HG02642 (cell line): ENCODE results near the gene DYNLT1.
"Not testable (repeated sequence)": the region's sequence is repeated elsewhere in the genome, so short reads cannot be mapped to it uniquely, and the experiment has no call there.

Experiments used
- ATAC-seq: cut with Tn5 transposase; IDR thresholded peaks from one replicate; pipeline ENCODE4 v1.9.1; 2021; ENCODE audit warnings: mild to moderate bottlenecking; ENCODE audit not compliant: unreplicated experiment, poor library complexity

DYNLT1 gene

DNA sequence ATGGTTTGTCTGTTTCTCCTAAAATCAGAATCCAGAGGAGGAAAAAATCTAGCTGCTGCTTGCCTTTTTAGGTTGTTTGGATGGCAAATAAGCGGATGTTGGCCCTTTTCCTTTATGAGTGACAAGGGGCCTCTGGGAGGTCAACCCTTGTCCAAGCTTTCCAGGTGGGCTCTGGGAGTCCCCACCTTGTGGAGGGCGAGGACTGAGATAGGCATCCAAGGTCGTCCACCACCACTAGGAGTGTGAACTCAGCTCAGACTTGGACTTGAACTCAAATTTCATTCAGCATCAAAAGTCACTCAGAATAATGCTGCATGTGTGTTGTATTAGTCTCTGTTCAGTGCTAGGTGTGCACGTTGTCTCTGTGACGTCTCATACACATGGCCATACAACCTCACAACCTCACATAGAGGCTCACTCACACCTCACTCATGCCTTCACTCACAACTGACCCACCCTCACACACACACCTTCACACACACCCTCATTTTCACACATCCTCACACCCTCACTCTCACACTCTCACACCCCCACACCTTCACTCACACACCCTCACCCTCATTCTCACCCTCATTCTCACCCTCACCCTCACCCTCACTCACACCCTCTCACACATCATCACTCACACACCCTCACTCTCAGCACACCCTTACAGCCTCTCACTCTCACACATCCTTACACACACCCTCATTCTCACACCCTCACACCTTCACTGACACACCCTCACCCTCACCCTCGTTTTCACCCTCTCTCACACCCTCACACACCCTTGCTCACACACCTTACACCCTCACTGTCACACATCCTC, 18.0 kb downstream of the DYNLT1 start:
- ATAC-seq, result no peak

DNA sequence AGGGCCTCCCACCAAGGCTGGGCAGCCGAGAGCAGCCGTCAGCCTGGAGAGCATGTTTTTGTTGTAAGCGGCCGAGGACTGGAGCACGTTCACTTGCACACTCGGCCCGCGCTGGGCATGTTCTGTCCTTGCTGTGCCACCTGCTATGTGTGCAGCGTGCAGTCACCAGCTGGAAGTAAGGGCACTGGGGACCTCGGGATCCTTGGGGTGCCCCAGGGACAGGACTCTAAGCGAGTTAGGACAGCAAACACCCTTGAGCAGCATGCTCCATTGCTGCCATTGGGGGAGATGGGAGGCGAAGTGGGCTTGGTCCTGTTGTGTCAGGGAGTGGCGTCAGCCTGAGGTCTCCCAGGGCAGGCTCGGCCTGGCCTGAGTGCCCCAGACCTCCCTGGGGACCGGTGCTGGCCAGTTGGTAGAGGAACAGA, 18.6 kb downstream of the DYNLT1 start:
- ATAC-seq, result no peak

DNA sequence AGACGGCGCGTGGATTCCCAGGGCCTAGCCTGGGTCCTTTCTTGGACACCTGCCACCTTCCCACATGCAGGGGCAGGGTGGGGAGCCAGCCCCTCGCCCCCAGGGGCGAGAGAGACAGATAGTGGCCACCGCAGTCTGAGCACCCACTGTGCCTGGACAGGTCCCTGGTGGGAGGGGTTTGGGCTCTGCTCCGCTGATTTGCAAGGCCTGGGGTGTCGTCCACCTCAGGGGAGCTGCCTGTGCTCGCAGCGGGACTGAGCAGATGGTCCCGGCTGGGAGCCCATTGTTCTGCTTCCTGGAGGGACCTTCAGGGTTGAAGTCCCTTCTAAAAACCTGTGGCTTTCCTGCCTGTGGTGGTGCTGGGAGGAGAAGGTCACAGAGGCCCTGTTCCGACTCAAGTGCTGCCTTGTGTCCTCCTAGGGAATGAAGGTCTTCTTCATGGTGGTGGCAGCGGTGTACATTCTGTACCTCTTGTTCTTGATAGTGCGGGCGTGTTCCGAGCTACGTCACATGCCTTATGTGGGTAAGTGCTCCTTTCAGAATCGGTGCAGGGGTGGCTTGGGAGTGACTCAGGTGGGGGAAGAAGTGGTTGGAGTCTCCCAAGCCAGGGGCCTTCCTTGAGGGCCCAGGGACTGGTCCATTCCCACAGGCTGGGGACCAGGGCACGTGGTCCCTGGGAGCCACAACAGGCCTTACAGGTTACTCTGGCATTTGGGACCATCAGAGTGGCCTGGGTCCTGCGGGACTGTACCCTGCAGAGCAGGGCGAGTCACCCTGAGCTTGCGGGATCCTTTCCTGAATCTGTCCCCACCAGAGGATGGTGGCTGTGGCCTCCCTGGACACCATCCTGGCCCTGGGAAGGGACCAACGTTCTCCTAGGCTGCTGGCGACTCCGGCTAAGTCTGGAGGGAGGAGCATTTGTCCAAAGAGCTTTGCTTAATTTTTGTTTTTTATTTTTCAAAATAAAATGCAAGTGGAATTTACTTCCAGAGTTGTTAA, 19.6 kb downstream of the DYNLT1 start:
- ATAC-seq, result no peak

DNA sequence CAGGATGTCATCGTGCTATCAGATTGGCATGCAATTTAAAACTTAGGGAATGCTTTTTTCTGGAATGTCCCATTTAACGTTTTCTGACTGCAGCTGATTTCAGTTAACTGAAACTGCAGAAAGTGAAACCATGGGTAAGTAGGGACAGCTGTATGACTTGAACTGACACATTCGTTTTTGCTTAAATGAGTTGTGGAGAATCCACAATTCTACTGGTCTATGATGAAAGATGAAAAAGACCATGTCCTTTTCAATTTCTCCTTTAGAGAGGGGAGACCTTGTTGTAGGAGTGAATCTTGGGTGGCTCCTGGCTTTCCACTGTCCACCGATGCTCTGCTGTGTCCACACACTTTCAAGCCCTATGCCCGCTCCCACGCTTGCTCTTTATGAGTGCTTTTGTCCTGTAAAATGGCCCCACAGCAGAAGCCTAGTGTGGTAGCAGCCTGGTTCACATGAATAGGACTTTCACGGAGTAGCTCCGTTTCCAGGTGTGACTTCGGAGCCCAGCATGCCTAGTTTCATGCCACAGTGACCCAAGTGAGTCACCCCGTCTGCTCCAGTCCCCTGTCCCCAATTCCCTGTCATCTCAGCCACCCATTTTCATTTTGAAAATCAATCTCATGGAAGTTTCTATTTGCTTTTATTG, 21.9 kb downstream of the DYNLT1 start:
- no peak for ATAC-seq

DNA sequence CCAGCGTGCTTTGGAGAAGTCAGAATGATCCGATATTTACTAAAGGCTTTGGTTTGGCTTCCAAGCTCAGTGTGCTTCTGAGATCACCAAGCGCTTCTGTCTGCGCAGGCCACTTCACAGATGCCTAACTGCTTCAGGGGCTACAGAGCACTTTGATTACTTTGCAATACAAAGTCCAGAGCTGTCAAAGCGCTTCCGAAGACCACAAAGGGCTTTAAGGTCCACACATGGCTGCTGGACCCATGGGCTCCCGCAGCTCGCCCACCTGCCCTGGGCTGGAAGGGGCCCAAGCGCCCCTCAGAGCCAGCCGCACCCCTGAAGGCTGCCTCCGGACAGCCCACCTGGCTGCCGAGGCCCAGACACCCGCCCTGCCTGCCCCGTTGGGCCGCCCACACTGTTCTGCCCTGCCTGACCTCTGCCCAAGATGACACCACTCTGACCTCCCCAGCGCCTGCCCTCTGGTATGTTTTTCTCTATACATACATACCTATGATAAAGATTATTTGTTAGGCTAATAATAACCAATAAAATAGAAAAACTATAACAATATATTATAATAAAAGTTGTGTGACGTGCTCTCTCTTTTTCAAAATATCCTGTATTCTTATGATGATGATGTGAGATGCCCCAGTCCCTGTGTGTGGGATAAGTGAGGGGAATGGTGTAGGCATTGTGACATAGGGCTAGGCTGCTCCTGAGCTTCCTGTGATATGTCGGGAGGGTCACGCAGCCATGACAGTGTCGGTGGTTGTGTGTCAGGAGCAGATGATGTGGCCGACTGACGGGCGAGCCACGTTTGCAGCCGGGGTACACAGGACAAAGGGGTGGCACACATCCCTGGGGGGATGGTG, 22.6 kb downstream of the DYNLT1 start:
- no peak for ATAC-seq

DNA sequence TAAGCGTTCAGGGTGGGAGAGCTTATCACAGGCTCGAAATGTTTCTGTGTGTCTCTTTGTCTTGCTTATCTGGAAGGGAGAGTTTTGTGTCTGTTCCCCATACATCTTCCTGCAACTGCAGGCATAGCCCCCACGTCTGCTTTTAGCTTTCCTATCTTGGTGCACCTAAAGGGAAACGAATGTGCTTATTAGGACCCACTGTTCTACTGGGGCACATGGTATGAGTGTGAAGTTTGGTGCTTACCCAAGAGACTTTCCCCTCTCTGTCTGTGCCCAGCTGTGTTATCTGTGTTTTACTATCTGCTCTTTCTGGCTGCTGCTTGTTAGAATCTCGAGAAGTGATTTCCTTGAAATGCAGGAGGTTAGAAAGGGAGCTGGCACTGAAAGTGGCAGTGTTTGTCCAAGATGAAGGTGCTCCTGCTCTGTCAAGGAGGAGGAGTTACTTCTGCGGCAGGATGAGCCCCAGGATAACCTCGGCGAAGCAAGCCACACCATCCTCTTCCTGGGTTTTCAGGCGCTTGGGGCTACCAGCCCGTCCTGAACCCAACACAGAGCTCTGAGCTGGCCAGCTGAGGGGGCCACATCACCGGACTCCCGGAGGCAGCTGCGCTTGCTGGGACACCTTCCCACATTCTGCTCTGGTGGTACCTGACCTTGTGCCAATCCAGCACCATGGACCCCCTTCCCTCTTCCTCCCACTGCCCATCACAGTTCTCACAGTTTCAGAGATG, 23.4 kb downstream of the DYNLT1 start:
- no peak for ATAC-seq

DNA sequence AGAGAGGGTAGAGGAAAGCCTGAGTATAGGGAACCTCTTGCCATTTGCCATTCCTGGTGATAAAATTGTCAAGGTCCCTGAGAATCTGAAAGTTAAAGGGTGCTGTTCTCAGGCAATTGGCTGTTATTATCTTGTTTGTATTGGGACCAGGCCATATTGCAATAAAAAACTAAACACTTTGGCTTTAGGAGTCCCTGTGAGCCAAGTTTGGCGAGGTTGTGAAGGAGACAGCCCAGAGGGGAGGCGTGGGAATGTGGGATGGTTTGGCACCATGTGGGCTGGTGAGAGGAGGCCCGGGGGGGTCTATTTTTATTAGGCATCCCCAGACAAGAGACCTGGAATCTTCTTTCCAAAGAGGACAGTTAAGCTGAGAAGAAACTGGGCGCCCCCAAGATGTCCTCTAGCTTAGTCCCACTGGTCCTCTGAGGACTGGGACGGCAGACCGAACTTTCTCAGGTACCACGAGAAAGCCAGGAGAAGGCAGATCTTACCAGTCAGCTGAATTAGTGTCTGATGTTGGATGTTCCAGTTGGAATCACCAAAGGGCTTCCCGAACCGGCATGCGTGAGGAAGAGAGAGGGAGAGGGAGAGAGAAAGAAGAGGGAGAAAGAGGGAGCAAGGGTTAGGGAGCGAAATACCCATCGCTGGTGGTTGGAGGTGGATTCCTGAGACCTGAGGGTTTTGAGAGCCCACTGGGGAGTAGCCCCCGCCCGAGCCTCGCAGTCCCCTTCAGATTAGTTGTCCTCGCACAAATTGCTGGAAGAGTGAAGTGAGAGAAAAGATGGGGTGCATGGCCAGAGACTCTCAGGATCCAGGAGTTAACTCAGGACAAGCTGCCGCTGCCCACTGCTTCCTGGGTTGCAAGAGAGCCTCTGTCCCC, 24.4 kb downstream of the DYNLT1 start:
- no peak for ATAC-seq

DNA sequence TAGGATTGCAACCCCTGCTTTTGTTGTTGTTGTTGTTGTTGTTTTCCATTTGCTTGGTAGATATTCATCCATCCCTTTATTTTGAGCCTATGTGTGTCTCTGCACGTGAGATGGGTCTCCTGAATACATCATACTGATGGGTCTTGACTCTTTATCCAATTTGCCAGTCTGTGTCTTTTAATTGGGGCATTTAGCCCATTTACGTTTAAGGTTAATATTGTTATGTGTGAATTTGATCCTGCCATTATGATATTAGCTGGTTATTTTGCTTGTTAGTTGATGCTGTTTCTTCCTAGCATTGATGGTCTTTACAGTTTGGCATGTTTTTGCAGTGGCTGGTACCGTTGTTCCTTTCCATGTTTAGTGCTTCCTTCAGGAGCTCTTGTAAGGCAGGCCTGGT, 26.3 kb downstream of the DYNLT1 start:
- ATAC-seq, result not testable (repeated sequence)

DNA sequence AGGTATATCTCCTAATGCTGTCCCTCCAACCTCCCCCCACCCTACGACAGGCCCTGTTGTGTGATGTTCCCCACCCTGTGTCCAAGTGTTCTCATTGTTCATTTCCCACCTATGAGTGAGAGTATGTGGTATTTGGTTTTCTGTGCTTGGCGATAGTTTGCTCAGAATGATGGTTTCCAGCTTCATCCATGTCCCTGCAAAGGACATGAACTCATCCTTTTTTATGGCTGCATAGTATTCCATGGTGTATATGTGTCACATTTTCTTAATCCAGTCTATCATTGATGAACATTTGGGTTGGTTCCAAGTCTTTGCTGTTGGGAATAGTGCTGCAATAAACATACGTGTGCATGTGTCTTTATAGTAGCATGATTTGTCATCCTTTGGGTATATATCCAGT, 29.9 kb downstream of the DYNLT1 start:
- ATAC-seq, result not testable (repeated sequence)

DNA sequence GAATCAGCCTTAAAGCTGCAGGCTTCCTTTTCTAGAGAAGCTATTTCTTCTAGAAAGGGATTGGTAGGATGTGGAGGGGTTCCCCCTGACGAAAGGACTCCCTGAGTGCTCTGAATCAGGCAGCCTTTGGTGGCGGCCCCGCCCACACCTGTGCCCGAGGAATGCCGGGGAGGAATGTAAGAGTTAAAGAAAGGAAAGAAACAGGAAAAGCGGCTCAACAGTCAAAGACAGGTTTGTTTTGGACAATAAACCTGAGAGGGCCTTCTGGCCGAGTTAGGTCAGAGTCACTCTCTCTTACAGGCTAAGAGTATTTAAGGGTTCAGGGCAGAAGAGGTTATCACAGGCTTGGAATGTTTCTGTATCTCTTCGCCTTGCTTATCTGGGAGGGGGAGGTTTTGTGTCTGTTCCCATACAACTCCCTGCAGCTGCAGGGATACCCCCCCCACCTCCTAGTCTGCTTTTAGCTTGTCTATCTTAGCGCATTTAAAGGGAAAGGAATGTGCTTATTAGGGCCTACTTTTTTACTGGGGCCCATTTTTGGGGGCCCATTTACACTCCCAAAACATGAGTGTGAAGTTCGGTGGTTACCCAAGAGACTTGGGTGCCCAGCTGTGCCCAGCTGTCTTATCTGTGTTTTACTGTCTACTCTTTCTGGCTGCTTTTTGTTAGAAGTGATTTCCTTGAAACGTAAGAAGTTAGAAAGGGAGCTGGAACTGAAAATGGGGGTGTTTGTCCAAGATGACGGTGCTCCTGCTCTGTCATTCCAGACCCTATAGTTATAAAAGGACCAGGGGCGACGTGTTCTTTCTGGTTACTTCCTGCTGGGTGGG, 32.8 kb downstream of the DYNLT1 start:
- ATAC-seq, result no peak

DNA sequence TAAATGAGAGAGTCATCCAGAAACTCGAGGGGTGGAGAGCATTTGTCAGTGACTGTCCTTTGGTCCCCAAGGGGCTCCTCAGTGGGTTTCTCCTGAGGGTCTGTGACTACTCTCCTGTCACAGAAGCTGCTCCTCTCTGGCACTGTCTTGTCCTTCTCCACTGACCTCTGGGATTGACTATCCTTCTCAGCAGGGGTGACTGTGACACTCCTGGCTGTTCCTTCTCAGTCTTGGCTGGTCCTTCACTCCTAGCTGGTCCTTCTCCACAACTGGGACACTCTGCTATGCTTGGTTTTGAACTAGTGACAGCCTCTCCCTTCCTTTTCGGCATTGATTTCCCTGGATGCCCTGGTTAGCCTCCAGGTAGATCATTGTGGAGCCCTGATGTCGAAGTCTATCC, 33.5 kb downstream of the DYNLT1 start:
- ATAC-seq, result no peak

DNA sequence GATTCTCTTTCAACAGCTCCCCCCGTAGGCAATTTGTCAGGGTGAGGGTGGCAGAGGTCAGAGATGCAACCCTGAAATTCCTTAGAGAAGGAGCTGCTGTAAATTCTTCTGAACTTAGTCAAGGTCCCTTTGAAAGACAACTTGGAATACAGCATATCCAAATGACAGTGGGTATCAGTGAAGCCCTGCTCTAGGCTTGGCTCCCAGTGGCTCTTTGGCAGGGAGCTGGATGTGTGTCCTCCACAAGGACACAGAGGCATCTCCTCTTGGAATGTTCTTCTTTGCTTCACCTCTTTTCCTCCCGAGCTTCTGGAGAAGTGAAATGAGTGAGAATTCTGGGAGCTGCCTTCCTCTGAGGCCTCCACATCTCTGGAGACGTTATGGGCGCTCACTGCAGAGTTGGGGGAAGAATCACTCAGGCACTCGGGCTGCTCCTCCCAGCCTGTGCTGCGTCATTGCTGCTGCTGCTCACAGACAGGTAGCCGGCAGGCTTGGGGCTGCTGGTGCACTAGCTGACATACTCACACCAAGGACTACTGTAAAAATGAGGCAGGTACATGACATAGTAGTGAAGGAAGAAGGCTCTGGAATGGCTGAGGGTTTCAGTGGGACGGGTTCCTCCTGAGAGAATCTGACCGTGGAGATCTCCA, 34.1 kb downstream of the DYNLT1 start:
- no peak for ATAC-seq

DNA sequence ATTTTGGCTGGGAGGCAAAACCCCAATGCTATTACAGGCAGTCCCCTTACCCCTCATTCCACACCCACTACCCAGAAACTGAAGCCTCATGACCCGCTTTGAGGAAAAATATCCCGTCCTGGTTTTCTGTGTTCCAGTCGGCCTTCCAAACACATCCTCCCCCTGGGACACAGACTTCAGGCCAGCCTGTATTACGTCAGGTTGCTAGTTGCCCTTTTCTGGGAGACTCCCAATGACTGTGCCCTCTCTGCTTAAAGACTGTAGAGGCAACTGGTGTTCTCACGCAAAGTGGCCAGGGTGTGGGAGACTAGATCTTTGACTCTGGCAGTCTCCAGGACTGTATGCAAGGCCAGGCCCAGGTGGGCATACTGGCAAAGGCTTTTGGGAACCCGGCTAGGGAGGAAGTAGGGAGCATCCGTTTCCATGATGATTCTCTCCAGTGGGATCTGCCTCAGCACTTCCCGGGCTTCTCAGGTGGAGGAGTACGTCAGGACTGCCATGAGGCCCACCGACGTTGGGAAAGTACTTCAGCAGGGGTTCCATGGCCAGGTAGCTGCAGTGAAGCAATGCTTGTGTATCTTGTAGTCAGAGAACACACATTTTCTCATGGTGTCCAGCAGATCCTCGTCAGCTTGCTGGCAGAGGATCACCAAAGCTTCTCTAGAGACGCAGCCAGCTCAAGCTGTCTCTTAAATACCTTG, 34.9 kb downstream of the DYNLT1 start:
- no peak for ATAC-seq

DNA sequence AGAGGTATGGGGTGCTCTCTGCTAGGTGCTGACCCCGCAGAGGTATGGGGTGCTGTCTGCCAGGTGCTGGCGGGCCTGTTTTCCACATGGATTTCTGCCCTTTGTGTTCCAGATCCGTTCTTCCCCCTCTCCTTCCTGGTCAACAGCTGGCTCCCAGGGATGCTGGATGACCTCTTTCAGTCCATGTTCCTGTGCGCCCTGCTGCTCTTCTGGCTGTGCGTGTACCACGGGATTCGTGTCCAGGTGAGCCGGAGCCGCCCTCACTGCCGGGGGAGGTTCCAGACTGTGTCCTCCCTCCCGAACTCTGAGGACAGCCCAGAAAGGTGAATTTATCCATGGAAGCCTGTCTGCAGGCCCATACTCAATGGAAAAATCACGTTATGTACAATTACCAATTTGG, 36.3 kb downstream of the DYNLT1 start:
- no peak for ATAC-seq

DNA sequence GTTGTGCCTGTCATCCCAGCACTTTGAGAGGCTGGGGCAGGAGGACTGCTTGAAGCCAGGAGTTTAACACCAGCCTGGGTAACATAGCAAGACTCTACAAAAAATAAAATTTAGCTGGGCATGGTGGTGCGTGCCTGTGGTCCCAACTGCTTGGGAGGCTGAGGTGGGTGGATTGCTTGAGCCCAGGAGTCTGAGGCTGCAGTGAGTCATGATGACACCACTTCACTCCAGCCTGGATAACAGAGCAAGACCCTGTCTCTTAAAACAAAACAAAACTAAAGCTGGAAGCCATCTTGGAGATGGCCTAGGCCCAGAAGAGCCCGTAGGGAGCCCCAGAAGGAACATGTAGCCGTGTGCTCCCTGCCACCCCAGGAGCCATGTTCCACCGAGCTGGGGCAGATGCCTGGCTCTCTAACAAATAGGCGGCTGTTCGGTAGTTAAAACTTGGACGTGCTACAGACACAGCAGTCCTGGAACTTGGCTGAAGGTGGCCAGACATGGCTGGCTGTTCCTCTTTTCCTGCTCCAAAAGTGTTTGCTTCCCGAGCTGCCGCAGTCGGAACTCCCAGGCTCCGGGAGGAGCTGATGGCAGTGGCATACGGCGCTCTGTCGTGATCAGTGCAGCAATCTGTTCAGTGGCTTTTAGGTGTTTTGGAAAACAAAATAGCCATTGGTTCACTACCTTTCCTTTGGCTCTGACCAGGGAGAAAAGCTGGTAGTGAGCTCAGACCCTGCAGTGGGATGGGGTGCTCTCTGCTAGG, 37.0 kb downstream of the DYNLT1 start:
- no peak for ATAC-seq

DNA sequence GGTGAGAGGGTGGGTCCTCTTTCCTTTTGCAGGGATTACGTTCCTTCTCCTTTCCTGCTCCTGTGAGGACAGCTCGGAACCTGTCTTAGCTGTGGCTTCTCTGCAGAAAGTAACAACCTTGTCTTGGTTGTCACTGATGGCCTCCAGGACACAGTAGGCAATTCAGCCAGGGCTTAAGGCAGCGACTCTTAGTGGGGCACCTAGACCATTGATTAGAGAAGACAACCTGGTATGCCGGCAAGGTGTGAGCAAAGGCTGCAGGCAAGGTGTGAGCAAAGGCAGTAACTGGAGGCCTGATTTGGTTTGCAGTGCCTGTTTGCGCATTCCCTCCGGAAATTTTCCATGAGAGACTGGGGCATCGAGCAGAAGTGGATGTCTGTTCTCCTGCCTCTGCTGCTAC, 37.6 kb downstream of the DYNLT1 start:
- no peak for ATAC-seq
